Bronchial epithelial cell (primary cell): ENCODE results near the gene MACROD1. TPM values are rescaled to one million over a fixed set of nuclear protein-coding genes. Genes with fewer than 3 reads are reported as not detected.

Experiments used
- DNase-seq: peaks from one replicate; pipeline ENCODE4 v3.0.0-alpha.2; 2010; ENCODE audit warnings: low read depth
- FAIRE-seq: peaks from 2 replicates; lab custom pipeline; 2011; peaks lifted over from hg19 to GRCh38; lab: Jason Lieb, UNC
- H3K27me3 ChIP-seq: 2 replicates; pipeline ENCODE4 v1.5.1; 2011; ENCODE audit warnings: low read length; ENCODE audit not compliant: control insufficient read depth, insufficient read depth
- H3K36me3 ChIP-seq: 2 replicates; pipeline ENCODE4 v1.5.1; 2011; ENCODE audit warnings: low read length; ENCODE audit not compliant: control insufficient read depth, insufficient read depth
- H3K4me3 ChIP-seq: 2 replicates; pipeline ENCODE4 v1.5.1; 2011; ENCODE audit warnings: mild to moderate bottlenecking, low read depth, low read length, control low read depth
- total RNA-seq: library from RNA; depleted of rRNA; stranded (reverse); fragments of >200 nt; gene quantifications from 2 replicates; pipeline ENCODE4 v1.2.1, GENCODE V29; 2014
- TF ChIP-seq, protein P1 (sequence below): IDR thresholded peaks from 2 replicates; pipeline ENCODE4 v1.5.1; 2011; ENCODE audit warnings: mild to moderate bottlenecking, moderate library complexity, low read length, control low read depth, inconsistent platforms; ENCODE audit not compliant: insufficient read depth, severe bottlenecking

The MACROD1 gene
- total RNA-seq, 1 donor from 2014 or later = 17.9 TPM

DNA sequence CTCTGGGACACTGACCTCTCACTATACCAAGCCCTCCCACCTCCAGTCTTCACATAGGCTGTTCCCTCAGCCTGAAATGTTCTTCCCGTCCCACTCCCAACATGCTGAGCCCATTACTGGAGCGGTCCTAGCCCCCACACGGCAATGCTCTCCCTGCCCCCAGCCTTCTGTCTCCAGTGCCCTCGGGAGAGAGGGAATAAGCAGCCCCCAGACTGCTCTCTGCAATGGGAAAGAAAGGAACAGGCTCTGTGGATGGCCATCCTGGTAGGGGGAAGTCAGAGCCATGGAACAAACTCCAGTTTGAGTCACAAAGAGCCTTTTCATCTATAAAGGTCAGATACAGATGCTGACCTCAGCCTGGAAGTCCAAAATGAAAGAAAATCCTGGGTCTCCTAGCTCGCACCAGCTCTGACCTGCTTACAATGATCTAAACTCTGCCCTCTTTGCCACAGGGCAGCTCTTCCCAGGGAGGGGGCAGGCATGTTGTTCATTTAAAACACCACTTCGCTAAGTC lies 67.5 kb downstream of the MACROD1 start:
- DNase-seq = no peak
- no peaks in the 10 kb centered on the region for H3K36me3 ChIP-seq
- no peak overlapping the region for H3K4me3 ChIP-seq
- TF ChIP-seq, protein P1, sequence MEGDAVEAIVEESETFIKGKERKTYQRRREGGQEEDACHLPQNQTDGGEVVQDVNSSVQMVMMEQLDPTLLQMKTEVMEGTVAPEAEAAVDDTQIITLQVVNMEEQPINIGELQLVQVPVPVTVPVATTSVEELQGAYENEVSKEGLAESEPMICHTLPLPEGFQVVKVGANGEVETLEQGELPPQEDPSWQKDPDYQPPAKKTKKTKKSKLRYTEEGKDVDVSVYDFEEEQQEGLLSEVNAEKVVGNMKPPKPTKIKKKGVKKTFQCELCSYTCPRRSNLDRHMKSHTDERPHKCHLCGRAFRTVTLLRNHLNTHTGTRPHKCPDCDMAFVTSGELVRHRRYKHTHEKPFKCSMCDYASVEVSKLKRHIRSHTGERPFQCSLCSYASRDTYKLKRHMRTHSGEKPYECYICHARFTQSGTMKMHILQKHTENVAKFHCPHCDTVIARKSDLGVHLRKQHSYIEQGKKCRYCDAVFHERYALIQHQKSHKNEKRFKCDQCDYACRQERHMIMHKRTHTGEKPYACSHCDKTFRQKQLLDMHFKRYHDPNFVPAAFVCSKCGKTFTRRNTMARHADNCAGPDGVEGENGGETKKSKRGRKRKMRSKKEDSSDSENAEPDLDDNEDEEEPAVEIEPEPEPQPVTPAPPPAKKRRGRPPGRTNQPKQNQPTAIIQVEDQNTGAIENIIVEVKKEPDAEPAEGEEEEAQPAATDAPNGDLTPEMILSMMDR = no peak
- FAIRE-seq = no peak
- peaks cover 8% of the 10 kb centered on the region for H3K27me3 ChIP-seq

DNA sequence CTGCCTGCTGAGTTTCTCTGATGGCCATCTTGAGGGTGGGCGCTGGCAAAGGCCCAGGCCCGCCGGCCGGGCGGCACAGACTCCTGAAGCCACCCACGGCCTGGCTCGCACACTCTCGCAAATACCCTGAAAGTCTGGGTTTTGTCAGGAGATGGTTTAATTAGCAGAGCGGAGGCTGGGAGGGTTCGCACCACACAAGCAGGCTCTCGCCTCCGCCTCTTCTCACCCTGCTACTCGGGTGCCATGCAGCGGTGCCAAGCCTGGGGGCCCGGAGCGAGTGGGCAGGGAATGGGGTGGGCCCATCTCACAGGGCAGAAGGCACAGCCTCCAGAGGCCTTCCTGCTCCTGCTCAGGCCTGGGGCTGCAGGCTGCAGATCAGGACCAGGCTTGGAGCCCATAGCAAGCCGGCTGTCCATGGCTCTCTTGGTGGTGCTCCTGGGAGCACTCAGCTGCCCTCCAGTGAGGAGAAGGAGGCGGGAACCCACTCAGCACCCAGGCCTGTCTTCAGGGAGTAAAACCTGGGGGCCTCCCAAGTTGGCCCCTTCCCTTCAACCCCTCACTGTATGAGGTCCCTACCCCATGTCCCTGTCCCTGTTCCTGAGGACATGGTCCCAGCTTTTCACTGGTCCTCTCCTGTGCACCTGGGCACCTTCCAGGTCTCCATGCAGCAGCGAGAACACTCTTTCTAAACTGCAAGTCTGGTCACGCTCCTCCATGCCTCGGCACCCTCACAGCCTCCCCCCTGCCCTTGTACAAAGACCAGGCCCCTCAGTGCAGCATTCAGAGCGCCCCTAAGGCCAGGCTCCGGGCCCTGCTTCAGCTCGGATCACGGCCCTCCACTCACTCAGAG lies 68.2 kb downstream of the MACROD1 start:
- H3K27me3 ChIP-seq = peaks cover 8% of the 10 kb centered on the region
- FAIRE-seq (no peak), DNase-seq (no peak)
- H3K36me3 ChIP-seq = no peaks in the 10 kb centered on the region
- TF ChIP-seq, protein P1 = no peak
- no peak overlapping the region for H3K4me3 ChIP-seq

DNA sequence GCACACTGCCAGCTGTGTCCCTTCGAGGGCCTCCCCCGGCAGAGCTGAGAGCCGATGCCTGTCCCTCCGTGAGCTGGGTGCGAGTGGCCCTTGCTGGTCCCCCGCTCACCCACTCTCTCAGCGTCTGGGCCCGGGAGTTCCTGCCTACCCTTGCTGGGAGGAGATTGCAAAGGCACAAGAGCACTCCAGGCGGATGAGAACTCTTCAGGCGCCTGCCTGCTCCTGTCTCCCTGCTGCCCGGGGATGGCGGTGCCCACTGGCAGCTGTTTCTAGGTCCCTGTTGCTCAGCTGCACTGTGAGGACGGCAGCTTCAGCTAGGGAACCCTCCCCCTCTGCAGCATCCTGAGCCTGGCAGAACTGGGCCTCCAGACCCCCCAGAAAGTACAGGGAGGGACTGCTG lies 69.1 kb downstream of the MACROD1 start:
- TF ChIP-seq, protein P1 = no peak
- no peak for FAIRE-seq
- H3K36me3 ChIP-seq = no peaks in the 10 kb centered on the region

DNA sequence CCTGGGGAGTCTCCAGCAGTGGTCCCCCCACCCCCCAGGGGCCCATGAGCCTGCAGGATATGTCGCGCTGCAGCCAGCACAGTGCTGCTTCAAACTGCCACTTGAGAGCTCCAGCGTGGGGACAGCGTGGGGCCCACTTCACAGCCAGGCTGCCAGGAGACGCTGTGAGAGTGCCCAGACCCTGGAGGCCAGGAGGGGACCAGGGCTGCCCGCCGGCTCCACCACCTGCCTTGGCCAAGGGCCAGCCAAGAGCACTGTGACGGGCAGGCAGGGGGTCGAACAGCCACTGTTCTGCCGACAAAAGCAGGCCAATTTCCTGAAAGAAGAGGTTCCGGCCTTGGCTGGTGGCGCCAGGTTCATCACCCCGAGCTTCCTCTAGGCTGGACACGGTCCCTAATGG lies 70.0 kb downstream of the MACROD1 start:
- H3K4me3 ChIP-seq = no peak overlapping the region
- no peak for FAIRE-seq
- H3K36me3 ChIP-seq = no peaks in the 10 kb centered on the region
- no peak for DNase-seq
- TF ChIP-seq, protein P1 = no peak
- H3K27me3 ChIP-seq = peaks cover 8% of the 10 kb centered on the region

More for the DNA sequence above, 69.1 kb downstream of the MACROD1 start:
- H3K27me3 ChIP-seq = peaks cover 8% of the 10 kb centered on the region
- no peak overlapping the region for H3K4me3 ChIP-seq
- no peak for DNase-seq

DNA sequence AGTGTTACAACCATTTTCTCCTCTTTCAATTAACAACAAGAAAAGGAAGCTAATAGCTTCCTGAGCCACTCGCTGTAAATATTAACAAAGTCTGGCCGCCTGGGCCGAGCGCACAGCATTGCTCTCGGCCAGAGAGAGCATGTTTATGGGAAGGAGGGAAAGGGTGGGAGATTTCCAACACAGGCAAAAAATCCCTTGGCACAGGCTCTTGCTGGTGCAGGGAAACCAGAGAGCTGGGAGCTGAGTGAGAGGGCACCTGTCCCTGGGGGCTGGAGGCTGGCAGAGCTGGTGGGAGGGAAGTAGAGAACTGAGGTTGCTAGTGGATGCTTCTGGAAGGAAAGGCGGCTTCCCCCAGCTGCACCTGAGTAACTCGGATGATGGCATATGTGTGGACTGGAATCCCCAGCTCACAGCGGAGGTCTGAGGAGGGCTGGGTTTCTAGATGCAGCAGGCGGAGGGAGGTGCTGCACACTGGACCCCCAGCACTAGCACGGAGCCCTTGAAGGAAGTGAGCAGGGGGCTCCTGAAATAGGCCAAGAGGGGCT lies 70.6 kb downstream of the MACROD1 start:
- TF ChIP-seq, protein P1 = no peak
- peaks cover 5% of the 10 kb centered on the region for H3K27me3 ChIP-seq
- no peak overlapping the region for H3K4me3 ChIP-seq
- FAIRE-seq = no peak
- DNase-seq = no peak
- no peaks in the 10 kb centered on the region for H3K36me3 ChIP-seq
